ENCODE measurements around the gene HTR1E. TPM values are rescaled to one million over a fixed set of nuclear protein-coding genes. Genes with fewer than 3 reads are reported as not detected.

HTR1E gene
- total and polyA plus RNA-seq, 2 donors (not counting 1 experiment from before 2014, with no cell fraction given): not detected

DNA sequence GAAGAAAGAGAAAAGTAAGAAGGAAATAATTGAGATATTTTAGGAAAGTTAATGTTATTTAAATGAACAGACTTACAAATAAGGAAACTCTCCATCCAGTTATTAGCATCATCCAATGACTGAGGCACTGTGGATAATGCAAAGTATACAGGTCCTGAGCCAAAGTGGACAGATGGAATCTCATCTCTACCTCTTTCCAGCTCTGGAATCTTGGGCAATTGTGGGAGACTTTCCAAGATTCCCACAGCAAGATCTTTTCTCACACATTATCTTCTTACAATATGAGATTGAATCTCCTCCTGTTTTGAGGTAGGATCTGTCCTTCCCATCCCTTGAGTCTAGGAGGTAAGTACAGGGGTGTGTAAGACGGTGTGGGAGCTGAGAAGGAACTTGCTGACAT is 28.9 kb downstream of the HTR1E start:
- no peaks in the 10 kb centered on the region for H3K27me3 ChIP-seq (ENCODE audit: control insufficient read depth, insufficient read depth, low read length)
- H3K9me3 ChIP-seq (ENCODE audit: control insufficient read depth, insufficient read depth, low read depth, low read length): no peaks in the 10 kb centered on the region
- H3K27ac ChIP-seq (ENCODE audit: insufficient read depth, low read length): no peak overlapping the region
- no peaks in the 10 kb centered on the region for H3K4me1 ChIP-seq (ENCODE audit: control insufficient read depth, extremely low read depth, insufficient read depth, low read length)
- H3K9ac ChIP-seq (ENCODE audit: insufficient read depth, low read length): no peak overlapping the region
- no peak overlapping the region for H3K4me2 ChIP-seq (ENCODE audit: extremely low read depth, insufficient read depth, low read length)
- no peak overlapping the region for H2AFZ ChIP-seq (ENCODE audit: low read length)
- no peak for DNase-seq (ENCODE audit: low read depth in 2 of 2)
- TF ChIP-seq CTCF (conservative IDR thresholded peaks at IDR 0.05 in 1 of 2, IDR thresholded peaks at IDR 0.05 in 1 of 2; ENCODE audit: low read depth in 1 of 2, low read length in 2 of 2) (no peak), EZH2 (IDR thresholded peaks at IDR 0.05; ENCODE audit: low read length, missing control alignments) (no peak)
- no peaks in the 10 kb centered on the region for H3K36me3 ChIP-seq (ENCODE audit: control insufficient read depth, insufficient read depth, low read length)
- H3K4me3 ChIP-seq (replicated peaks in 1 of 4; ENCODE audit: control extremely low read depth in 1 of 4, insufficient read depth in 1 of 4, low read depth in 3 of 4, low read length in 4 of 4): no peak overlapping the region
- no peaks in the 10 kb centered on the region for H3K79me2 ChIP-seq (ENCODE audit: control insufficient read depth, insufficient read depth, low read length)
- H4K20me1 ChIP-seq (ENCODE audit: control insufficient read depth, extremely low read depth, insufficient read depth, low read length): no peaks in the 10 kb centered on the region

GRCh38 chr6:86969573-86969972 is 32.2 kb downstream of the HTR1E start:
- H3K9me3 ChIP-seq (ENCODE audit: control insufficient read depth, insufficient read depth, low read depth, low read length): no peaks in the 10 kb centered on the region
- H2AFZ ChIP-seq (ENCODE audit: low read length): no peak overlapping the region
- H3K4me2 ChIP-seq (ENCODE audit: extremely low read depth, insufficient read depth, low read length): no peak overlapping the region
- no peak overlapping the region for H3K4me3 ChIP-seq (replicated peaks in 1 of 4; ENCODE audit: control extremely low read depth in 1 of 4, insufficient read depth in 1 of 4, low read depth in 3 of 4, low read length in 4 of 4)
- H3K4me1 ChIP-seq (ENCODE audit: control insufficient read depth, extremely low read depth, insufficient read depth, low read length): no peaks in the 10 kb centered on the region
- DNase-seq (ENCODE audit: low read depth in 2 of 2): no peak
- no peaks in the 10 kb centered on the region for H3K79me2 ChIP-seq (ENCODE audit: control insufficient read depth, insufficient read depth, low read length)
- H3K27ac ChIP-seq (ENCODE audit: insufficient read depth, low read length): no peak overlapping the region
- no peaks in the 10 kb centered on the region for H3K36me3 ChIP-seq (ENCODE audit: control insufficient read depth, insufficient read depth, low read length)
- H3K27me3 ChIP-seq (ENCODE audit: control insufficient read depth, insufficient read depth, low read length): no peaks in the 10 kb centered on the region
- H3K9ac ChIP-seq (ENCODE audit: insufficient read depth, low read length): no peak overlapping the region
- TF ChIP-seq EZH2 (IDR thresholded peaks at IDR 0.05; ENCODE audit: low read length, missing control alignments) (no peak), CTCF (conservative IDR thresholded peaks at IDR 0.05 in 1 of 2, IDR thresholded peaks at IDR 0.05 in 1 of 2; ENCODE audit: low read depth in 1 of 2, low read length in 2 of 2) (no peak)
- no peaks in the 10 kb centered on the region for H4K20me1 ChIP-seq (ENCODE audit: control insufficient read depth, extremely low read depth, insufficient read depth, low read length)

- Histone ChIP-seq H3K9ac (ENCODE audit: insufficient read depth, low read length) (no peak overlapping the region), H3K4me2 (ENCODE audit: extremely low read depth, insufficient read depth, low read length) (no peak overlapping the region), H2AFZ (ENCODE audit: low read length) (no peak overlapping the region), H3K79me2 (ENCODE audit: control insufficient read depth, insufficient read depth, low read length) (no peaks in the 10 kb centered on the region), H4K20me1 (ENCODE audit: control insufficient read depth, extremely low read depth, insufficient read depth, low read length) (no peaks in the 10 kb centered on the region), H3K4me1 (ENCODE audit: control insufficient read depth, extremely low read depth, insufficient read depth, low read length) (no peaks in the 10 kb centered on the region), H3K4me3 (replicated peaks in 1 of 4; ENCODE audit: control extremely low read depth in 1 of 4, insufficient read depth in 1 of 4, low read depth in 3 of 4, low read length in 4 of 4) (no peak overlapping the region), H3K36me3 (ENCODE audit: control insufficient read depth, insufficient read depth, low read length) (no peaks in the 10 kb centered on the region), H3K9me3 (ENCODE audit: control insufficient read depth, insufficient read depth, low read depth, low read length) (no peaks in the 10 kb centered on the region), H3K27ac (ENCODE audit: insufficient read depth, low read length) (no peak overlapping the region), H3K27me3 (ENCODE audit: control insufficient read depth, insufficient read depth, low read length) (no peaks in the 10 kb centered on the region)
- DNase-seq (ENCODE audit: low read depth in 2 of 2): no peak
- no peak for TF ChIP-seq EZH2 (IDR thresholded peaks at IDR 0.05; ENCODE audit: low read length, missing control alignments)
- TF ChIP-seq CTCF (conservative IDR thresholded peaks at IDR 0.05 in 1 of 2, IDR thresholded peaks at IDR 0.05 in 1 of 2; ENCODE audit: low read depth in 1 of 2, low read length in 2 of 2): no peak
Measured at GRCh38 chr6:86973088-86973487, 35.8 kb downstream of the HTR1E start.
